Keratinocyte (primary cell): ENCODE measurements around the gene TUBB6.

Experiments used
- EZH2 ChIP-seq: IDR thresholded peaks from one replicate; pipeline ENCODE4 v1.6.1; 2012; ENCODE audit warnings: inconsistent platforms, mild to moderate bottlenecking, low read length, moderate library complexity
- TF ChIP-seq, protein P1 (sequence below), 3 experiments: IDR thresholded peaks in 1 of 3; conservative IDR thresholded peaks in 1 of 3; optimal IDR thresholded peaks in 1 of 3; 2 replicates in 2 of 3; 3 replicates in 1 of 3; pipeline versions ENCODE3 to v1.5.1; 2011; ENCODE audit warnings: low read length in 3 of 3, mild to moderate bottlenecking in 3 of 3, moderate library complexity in 2 of 3, control low read depth in 1 of 3, inconsistent platforms in 1 of 3; ENCODE audit not compliant: insufficient read depth in 2 of 3; ENCODE audit errors: extremely low read depth in 1 of 3

DNA sequence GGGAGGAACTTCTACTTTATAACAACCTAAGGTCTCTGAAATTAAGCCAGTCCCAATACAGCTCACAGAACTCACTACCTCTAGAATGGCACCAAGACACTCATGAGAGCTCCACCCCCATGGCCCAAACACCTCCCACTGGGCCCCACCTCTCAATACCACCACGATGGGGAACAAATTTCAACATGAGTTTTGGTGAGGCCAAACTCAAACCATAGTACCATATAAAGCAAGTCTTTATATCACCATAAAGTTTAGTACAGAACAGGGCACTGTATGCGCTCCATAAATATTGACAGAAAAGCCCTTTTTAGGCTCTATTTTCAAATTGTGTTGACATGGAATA, 65.7 kb downstream of the TUBB6 start:
- no peak for TF ChIP-seq EZH2
- TF ChIP-seq, protein P1, sequence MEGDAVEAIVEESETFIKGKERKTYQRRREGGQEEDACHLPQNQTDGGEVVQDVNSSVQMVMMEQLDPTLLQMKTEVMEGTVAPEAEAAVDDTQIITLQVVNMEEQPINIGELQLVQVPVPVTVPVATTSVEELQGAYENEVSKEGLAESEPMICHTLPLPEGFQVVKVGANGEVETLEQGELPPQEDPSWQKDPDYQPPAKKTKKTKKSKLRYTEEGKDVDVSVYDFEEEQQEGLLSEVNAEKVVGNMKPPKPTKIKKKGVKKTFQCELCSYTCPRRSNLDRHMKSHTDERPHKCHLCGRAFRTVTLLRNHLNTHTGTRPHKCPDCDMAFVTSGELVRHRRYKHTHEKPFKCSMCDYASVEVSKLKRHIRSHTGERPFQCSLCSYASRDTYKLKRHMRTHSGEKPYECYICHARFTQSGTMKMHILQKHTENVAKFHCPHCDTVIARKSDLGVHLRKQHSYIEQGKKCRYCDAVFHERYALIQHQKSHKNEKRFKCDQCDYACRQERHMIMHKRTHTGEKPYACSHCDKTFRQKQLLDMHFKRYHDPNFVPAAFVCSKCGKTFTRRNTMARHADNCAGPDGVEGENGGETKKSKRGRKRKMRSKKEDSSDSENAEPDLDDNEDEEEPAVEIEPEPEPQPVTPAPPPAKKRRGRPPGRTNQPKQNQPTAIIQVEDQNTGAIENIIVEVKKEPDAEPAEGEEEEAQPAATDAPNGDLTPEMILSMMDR (optimal IDR thresholded peaks at IDR 0.05 in 1 of 3, IDR thresholded peaks at IDR 0.05 in 1 of 3, conservative IDR thresholded peaks at IDR 0.05 in 1 of 3; ENCODE audit: extremely low read depth in 1 of 3, insufficient read depth in 2 of 3, low read length in 3 of 3), result no peak
